Stimulated activated CD4-positive, alpha-beta T cell treated with anti-CD3 and anti-CD28 coated beads, Interleukin-1b, Interleukin-23, amount 100 ng/mL, for 48 hours (primary cell): ENCODE measurements around the gene YWHAG.
"Not testable (repeated sequence)": the region's sequence is repeated elsewhere in the genome, so short reads cannot be mapped to it uniquely, and the experiment has no call there.

Experiments used
- DNase-seq: peaks from one replicate; pipeline ENCODE4 v3.0.0-alpha.2; 2020

The YWHAG gene

DNA sequence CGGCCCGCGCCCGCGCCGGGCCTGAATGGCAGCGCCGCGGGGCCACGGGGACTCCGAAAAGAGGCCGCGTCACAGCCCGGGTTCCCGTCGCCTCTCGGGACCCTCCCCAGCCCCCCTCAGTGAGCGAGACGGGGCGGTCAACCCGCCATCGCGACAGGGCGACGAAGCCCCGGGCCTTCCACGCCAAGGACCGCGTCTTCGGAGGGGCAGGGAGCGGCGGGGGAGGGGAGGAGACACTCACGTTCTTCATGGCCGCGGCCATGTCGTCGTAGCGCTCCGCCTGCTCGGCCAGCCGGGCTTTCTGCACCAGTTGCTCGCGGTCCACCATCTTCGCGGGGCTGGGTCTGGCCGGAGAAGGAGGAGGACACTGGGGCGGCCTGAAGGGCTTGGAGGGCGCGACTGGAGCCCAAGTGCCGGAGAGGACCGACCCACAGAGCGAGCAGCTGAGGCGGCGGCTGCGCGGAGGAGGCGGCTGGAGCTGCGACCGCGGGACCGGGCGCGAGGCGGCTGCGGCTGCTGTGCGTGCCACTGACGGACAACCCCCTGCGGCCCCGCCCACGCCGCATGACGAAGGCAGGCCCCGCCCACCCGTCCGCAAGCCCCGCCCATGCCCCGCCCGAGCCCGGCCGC, at the start of gene YWHAG:
Gene YWHAG (minus strand): TSS at position 511 of the 630 bp plus-strand sequence. CDS start 183 bp downstream, at position 328.
- peak; percentile 89 for DNase-seq

DNA sequence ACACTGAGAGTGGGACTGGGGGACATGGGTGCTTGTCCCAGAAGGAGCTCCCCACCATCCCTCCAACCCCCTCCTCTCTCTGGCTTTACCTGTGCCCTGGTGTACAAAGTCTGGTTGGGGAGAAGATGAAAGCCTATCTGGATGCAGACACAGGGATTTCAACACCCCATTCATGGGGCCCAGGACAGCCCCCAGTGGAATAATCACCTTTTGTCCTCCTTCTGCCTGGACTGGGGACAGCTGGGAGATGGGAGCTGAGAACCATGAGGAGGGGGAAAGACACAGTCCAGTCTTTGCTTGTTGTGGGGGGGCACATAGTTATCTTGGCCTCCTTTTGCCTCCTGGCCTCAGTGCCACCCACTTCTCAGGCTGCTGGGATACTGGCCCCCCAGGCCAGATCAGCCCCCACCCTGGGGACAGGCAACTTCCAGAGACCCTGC, 49.4 kb upstream of the YWHAG start:
- no peak for DNase-seq

DNA sequence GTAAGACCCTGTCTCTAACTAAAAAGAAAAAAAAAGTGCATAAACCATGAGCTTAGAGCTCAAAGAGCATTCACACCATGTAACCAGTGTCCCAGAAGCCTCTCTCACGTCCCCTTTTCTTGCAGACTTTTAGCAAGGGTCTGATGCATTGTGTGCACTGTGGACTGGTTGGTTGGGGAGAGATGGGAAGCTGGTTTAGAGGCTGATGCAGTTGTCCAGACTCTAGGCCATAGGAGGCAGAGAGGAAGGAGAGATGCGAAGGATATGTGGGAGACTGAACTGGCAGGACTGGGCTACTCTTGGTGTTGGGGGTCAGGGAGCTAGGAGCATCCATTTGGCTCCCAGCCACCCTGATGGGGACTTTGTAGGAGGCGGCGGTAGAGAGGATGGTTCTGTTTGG, 48.9 kb upstream of the YWHAG start:
- DNase-seq: no peak

DNA sequence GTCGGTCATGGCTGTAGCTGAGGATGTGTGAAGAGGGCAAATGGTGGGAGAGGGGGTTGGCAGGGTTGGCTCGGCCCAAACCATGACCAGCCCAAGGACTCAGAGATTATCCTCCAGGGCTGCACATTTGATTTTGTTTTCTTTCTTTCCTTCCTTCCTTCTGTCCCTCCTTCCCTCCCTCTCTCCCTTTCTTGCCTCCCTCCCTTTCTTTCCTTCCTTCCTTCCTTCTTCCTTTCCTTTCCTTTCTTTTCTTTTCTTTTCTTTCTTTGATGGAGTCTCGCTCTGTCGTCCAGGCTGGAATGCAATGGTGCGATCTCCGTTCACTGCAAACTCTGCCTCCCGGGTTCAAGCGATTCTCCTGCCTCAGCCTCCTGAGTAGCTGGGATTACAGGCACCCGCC, 46.9 kb upstream of the YWHAG start:
- no peak for DNase-seq

DNA sequence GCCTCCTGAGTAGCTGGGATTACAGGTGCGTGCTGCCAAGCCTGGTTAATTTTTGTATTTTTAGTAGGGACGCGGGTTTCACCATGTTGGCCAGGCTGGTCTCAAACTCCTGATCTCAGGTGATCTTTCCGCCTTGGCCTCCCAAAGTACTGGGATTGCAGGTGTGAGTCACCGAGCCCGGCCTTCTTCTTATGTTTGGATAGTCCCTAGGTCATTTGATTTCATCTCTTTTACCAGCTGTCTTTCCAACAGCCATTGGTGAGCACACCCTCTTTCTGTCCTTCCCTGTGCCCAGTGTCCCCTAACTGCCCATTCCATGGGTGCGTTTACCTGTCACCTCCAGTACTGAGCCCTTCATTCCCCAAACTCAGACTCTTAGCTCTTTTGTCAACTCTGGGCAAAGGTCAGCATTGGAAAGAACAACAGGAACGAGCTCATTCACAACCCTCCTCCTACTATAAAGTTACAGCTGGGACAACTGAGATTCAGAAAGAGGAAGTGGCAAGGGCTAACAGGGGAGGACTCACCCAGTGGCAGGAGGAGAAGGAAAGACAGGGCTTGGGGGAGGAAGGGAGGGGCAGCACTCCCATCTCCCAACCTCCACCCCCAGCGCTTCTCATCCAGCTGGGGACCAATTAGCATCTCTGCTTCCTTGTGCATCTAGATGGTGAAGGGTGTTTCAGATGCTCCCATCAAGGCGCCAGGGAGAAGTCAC, 45.1 kb upstream of the YWHAG start:
- no peak for DNase-seq

DNA sequence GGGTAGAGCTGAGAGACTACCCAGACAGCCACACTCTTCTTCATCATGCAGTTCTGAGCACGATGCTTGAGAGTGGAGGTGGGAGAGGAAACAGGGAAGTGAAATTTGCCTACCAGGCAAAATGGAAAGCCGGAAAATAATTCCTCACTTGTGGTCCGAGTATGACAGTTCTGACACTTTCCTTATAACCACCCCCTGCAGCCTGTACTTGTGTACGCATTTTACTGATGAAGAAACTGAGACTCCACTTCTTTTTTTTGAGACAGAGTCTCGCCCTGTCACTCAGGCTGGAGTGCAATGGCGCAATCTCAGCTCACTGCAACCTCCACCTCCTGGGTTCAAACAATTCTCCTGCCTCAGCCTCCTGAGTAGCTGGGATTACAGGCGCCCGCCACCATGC, 44.3 kb upstream of the YWHAG start:
- DNase-seq: not testable (repeated sequence)

DNA sequence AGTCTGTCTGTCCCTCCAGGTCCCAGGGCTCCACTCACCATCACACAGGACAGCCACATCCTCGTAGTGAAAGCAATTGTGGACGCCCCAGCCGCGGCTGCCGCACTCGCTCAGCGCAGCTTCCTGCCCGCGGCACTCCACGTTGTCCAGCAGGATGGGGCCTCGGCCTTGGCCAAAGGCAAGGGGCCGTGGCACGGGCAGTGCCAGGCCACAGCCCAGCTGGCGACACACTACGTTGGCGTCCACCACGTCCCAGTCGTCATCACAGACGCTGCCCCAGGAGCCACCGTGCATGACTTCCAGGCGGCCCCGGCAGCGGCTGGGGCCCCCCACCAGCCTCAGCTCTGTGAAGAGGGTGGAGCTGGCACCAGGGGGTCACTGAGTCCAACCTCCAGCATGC, 41.5 kb upstream of the YWHAG start:
- no peak for DNase-seq

DNA sequence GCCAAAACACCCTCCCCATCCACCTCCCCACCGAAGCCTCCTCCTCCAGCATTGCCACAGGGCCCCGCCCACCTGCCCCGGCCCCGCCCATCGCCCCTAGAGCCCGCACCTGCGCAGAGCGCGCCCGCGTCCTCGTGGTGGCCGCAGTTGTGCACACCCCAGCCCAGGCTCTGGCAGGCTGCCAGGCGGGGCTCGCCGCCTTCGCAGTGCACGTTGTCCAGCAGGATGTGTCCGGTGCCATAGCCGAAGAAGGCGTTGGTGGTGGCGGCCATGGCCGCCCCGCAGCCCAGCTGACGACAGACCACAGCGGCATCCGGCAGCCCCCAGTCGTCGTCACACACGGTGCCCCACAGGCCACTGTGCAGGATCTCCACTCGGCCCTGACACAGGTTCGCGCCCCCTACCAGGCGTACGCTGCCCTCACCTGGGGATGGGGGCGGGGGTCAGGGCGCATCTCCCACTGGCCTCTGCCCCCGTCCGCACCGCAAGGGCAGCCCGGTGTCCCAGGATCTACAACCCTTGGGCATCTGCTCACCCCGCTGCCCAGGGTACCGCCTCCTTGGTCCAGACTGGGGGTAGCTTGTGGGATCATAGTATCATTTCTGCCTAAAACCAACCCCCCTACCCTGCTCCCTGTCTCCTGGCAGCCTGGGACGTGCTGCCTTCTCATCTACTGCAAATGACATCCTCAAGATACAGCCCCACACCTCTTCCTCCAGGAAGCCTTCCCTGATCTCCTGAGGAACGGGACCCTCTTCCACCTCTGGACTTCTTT, 38.8 kb upstream of the YWHAG start:
- DNase-seq: peak; percentile 83

DNA sequence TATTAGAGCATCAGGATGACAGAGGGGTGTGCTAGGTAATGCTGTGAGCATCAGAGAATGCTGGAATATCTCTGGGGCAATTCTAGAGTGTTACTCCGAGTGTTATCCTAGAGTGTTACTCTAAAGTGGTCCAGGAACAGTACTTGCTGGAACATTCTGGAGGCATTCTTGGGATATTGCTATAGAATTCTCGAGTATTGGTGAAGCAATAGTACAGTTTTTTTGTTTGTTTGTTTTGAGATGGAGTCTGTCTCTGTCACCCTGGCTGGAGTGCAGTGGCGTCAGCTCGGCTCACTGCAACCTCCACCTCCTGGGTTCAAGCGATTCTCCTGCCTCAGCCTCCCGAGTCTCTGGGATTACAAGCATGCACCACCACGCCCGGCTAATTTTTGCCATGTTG, 38.1 kb upstream of the YWHAG start:
- DNase-seq: no peak

DNA sequence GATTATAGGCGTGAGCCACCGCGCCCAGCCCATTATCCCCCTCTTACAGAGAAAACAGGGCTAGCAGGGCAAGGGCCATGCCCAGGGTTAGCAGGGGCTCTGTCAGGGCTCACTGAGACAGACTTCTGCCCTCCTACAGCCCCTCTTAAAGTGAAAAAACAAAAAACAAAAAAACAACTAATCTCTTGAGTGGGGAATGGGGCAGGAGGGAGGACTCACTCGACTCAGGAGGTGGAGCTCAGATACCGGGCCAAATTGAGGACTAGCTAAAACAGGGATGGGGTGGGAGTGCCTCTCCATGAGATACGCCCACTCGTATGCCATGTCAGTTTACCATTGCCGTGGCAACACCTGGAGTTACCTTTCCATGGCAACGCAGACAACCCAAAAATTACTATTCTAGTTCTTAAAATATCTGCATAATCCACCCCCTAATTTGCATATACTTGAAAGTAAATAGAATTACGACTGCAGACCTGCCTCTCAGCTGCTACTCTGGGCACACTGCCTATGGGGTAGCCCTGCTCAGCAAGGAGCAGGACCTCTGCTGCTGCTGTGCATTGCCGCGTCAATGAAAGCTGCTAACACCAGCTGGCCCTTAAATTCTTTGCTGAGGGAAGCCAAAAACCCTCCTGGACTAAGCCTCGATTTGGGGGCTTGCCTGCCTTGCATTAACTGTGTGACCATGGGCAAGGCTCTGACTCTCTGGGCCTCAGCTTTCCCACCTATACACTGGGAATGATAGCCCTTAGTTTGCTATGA, 37.4 kb upstream of the YWHAG start:
- no peak for DNase-seq

DNA sequence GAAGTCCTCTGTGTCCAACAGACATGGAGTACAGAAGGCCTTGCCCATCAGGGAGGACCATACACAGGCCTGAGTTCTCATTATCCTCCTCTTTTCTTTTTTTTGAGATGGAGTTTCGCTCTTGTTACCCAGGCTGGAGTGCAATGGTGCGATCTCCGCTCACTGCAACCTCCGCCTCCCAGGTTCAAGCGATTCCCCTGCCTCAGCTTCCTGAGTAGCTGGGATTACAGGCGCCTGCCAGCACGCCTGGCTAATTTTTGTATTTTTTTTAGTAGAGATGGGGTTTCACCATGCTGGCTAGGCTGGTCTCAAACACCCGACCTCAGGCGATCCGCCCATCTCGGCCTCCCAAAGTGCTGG, 36.8 kb upstream of the YWHAG start:
- not testable (repeated sequence) for DNase-seq

DNA sequence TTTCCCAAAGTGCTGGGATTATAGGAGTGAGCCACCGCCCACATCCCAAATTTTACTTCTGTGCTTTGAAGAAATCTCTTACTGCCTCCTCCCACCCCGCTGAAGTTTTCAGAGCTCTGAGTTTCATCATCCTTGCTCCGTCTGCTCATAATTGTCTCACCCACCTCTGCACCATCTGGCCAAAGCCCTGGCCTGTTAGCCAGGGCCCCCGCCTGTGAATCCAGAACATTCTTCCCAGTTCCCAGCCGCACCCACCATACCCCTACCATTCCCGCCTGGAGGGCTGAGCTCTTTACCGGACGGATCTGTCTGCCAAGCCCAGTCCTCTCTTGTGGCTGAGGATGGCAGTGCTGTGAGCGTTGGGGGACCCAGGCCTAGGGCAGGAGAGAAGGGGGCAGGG, 36.2 kb upstream of the YWHAG start:
- no peak for DNase-seq

DNA sequence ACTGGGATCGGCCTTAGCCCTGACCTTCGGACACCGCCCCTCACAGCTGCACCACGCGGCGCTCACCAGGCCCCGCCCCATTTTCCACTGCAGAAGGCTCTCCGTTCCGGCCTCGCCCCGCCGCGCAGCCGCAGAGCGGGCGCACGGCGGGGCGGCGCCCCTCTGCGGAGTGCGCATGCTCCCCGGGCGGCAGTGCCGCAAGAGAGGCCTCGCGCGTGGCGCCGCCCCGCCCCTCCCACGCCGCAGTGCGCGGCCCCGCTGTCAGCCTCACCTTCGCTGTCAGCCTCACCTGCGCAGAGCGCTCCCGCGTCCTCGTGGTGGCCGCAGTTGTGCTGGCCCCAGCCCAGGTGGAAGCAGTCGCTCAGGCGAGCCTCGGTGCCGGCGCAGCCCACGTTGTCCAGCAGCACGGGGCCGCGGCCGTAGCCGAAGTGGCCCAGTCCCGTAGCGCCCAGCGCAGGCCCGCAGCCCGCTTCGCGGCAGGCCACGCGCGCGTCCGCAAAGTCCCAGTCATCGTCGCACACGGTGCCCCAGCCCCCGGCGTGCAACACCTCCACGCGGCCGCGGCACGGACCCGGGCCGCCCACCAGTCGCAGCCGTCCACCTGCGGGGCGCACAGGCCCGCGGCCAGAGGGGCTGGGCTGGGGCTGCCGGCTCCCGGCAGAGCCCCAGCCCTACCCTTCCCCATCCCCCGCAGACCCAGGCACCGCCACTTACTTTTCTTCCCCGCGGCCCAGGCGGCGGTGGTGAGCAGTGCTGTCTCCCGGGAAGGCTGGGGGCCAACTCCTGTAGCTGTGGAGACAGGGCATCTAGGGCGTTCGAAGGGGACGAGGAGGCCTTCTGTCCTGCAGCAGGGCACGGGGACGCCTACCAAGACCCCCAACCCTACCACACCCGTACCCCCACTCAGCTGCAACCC, 34.6 kb upstream of the YWHAG start:
- peak; percentile 88 for DNase-seq

DNA sequence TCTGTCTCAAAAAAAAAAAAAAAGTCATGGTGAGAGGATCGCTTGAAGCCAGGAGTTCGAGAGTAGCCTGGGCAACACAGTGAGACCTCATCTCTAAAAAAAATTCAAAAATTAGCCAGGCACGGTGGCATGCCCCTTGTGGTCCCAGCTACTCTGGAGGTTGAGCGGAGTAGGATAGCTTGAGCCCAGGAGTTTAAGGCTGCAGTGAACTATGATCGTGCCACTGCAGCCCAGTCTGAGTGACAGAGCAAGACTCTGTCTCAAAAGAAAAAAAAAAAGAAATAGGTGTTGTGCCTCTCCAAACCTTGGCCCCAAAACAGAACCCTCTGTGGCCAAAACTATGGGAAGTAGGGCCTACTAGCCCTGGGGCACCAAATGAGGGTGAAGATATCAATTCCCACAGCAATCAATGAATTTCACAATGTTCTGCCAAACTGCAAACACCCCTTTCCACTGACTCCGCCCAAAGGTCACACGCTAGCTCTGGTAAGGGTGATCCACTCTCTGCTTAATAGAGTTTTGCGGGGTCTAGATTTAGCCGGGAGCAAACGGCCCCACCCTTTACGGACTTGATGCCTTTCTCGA, 33.8 kb upstream of the YWHAG start:
- DNase-seq: no peak

DNA sequence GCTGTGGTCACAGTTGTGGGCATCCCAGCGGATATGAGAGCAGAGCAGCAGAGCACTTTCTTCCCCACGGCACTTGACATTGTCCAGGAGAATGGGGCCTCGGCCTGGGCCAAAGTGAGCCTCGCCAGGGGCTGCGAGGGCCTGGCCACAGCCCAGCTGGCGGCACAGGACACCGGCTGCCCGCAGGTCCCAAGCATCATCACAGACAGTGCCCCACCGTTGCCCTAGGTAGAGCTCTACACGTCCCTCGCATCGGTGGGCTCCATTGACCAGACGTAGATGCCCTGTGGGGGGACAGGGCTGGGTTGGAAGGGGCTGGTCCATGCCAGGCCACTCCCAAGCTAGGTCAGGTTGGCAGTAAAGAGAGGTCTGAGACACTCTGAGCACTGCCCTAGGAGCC, 31.3 kb upstream of the YWHAG start:
- no peak for DNase-seq

DNA sequence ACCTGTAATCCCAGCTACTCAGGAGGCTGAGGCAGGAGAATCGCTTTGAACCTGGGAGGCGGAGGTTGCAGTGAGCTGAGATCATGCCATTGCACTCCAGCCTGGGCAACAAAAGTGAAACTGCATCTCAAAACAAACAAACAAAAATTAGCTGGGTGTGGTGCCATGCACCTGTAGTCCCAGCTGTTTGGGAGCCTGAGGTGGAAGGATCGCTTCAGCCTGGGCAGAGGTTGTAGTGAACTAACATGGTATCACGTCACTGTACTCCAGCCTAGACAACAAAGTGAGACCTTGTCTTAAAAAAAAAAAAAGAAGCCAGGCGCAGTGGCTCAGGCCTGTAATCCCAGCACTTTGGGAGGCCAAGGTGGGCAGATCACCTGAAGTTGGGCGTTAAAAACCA, 29.0 kb upstream of the YWHAG start:
- not testable (repeated sequence) for DNase-seq

DNA sequence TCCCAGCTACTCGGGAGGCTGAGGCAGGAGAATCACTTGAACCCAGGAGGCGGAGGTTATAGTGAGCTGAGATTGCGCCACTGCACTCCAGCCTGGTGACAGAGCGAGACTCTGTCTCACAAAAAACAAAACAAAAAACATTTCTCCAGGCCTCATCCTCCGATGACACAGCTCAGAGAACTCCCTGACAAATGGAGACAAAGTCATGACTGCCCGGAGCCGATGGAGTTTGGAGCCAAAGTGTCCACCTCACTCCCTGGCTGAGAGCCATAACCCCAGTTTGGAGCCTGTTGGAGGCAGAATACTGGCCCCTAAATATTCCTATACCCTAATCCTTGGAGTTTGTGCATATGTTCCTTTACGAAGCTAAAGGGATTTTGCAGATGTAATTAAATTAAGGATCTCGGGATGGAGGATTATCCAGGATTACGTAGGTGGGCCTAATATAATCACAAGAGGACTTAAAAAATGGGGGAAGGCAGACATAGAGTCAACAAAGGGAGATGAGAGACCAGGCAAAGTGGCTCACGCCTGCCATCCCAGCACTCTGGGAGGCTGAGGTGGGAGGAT, 28.0 kb upstream of the YWHAG start:
- DNase-seq: no peak

DNA sequence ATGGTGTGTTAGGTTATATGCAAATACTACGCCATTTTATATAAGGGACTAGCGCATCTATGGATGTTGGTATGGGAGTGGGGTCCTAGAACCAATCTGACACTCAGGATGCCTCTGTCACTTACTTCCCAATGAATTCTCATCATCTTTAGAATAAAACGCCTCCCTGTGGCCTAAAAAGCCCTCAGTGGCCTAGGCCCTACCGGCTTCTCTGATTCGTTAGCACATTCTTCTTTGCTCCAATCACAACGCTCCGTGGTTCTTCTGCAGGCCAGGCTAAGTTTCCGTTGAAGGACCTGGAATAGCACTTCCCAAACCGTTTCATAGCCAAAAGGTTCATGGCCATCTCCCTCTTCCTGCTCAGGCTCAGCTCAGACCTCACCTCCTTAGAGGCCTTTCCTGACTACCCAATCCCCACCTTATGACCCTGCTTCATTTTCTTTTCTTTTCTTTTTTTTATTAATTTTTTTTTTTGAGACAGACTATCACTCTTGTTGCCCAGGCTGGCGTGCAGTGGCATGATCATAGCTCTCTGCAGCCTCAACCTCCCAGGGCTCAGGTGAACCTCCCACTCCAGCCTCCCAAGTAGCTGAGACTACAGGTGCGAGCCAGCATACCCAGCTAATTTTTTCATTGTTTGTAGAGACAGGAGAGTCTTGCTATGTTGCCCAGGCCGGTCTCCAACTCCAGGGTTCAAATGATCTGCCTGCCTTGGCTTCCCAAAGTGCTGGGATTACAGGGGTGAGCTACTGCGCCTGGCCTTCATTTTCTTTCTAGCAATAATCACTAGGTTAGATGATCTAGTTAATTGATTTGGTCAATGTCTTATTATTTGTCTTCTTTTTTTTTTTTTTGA, 24.5 kb upstream of the YWHAG start:
- no peak for DNase-seq

DNA sequence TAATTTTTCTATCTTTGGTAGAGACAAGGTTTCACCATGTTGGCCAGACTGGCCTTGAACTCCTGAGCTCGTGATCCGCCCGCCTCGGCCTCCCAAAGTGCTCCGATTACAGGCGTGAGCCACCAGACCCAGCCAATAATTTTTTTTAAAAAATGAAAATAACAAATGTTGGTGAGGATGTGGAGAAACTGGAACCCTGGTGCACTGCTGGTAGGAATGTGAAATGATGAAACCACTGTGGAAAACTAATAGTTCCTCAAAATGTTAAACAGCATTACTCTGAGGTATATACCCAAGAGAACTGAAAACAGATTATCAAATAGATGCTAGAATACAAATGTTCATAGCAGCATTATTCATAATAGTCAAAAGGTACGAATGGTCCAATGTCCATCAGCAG, 23.0 kb upstream of the YWHAG start:
- DNase-seq: no peak

DNA sequence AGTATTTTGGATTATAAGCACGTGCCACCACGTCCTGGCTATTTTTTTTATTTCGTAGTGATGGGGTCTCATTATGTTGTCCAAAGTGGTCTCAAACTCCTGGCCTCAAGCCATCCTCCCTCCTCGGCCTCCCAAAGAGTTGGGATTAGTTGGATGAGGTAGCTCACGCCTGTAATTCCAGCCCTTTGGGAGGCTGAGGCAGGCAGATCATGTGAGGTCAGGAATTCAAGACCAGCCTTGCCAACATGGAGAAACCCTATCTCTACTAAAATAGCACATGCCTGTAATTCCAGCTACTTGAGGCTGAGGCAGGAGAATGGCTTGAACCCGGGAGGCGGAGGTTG, 21.8 kb upstream of the YWHAG start:
- DNase-seq: no peak
